VCaP (cell line): ENCODE data around the gene VSIG10.

Source experiments
- H3K27ac ChIP-seq: fragments of 450-650 bp; 2 replicates; pipeline ENCODE4 v1.5.1; 2017
- CTCF ChIP-seq: fragments of 450-650 bp; conservative IDR thresholded peaks from 2 replicates; pipeline ENCODE4 v1.5.1; 2017; ENCODE audit warnings: mild to moderate bottlenecking, moderate library complexity

VSIG10 gene

GRCh38 chr12:118064608-118065007 lies 39.2 kb downstream of the VSIG10 start:
- no peak for TF ChIP-seq CTCF
- peak overlapping the region; percentile 99 for H3K27ac ChIP-seq

- H3K27ac ChIP-seq: peak overlapping the region; percentile 99
- no peak for TF ChIP-seq CTCF
Measured at GRCh38 chr12:118063576-118064391, 40.0 kb downstream of the VSIG10 start.

GRCh38 chr12:118061873-118062843 lies 41.7 kb downstream of the VSIG10 start:
- no peak for TF ChIP-seq CTCF
- peak overlapping the region; percentile 99 for H3K27ac ChIP-seq

- H3K27ac ChIP-seq: peak within 1 kb of the TSS; percentile 99
Measured at GRCh38 chr12:118061011-118061872, 42.6 kb downstream of the VSIG10 start, which contains the start of gene WSB2. Gene WSB2, minus strand, starts transcription at chr12:118061179. Its CDS starts 131 bp downstream, at chr12:118061048.

GRCh38 chr12:118060301-118061010 lies 43.4 kb downstream of the VSIG10 start:
- peak overlapping the region; percentile 99 for H3K27ac ChIP-seq
- no peak for TF ChIP-seq CTCF

More at GRCh38 chr12:118061011-118061872, 42.6 kb downstream of the VSIG10 start, which contains the start of gene WSB2:
- TF ChIP-seq CTCF: no peak

- TF ChIP-seq CTCF: no peak
- peak overlapping the region; percentile 99 for H3K27ac ChIP-seq
Measured at GRCh38 chr12:118059341-118060191, 44.2 kb downstream of the VSIG10 start.
